IPS DF 4.7 (cell line): ENCODE results near the gene DDX3X.
"Not testable (repeated sequence)": the region's sequence is repeated elsewhere in the genome, so short reads cannot be mapped to it uniquely, and the experiment has no call there.

Source experiments
- DNase-seq: peaks from one replicate; pipeline ENCODE4 v3.0.0-alpha.2; 2013; ENCODE audit warnings: low spot score; ENCODE audit errors: extremely low read depth

The DDX3X gene

GRCh38 chrX:41369152-41369551, 35.2 kb downstream of the DDX3X start:
- no peak for DNase-seq

GRCh38 chrX:41371575-41371974, 37.6 kb downstream of the DDX3X start:
- not testable (repeated sequence) for DNase-seq

GRCh38 chrX:41373989-41374606, 40.1 kb downstream of the DDX3X start:
- DNase-seq, result no peak

- no peak for DNase-seq
Measured at GRCh38 chrX:41377624-41378023, 43.7 kb downstream of the DDX3X start.

- DNase-seq, result no peak
Measured at GRCh38 chrX:41381685-41382084, 47.7 kb downstream of the DDX3X start.

- no peak for DNase-seq
Measured at GRCh38 chrX:41382714-41383645, 49.0 kb downstream of the DDX3X start.

- DNase-seq, result no peak
Measured at GRCh38 chrX:41384051-41384705, 50.2 kb downstream of the DDX3X start.

GRCh38 chrX:41386222-41386990, 52.4 kb downstream of the DDX3X start:
- no peak for DNase-seq

GRCh38 chrX:41388543-41388942, 54.6 kb downstream of the DDX3X start:
- DNase-seq, result no peak

GRCh38 chrX:41389311-41389888, 55.4 kb downstream of the DDX3X start:
- DNase-seq, result no peak

- not testable (repeated sequence) for DNase-seq
Measured at GRCh38 chrX:41390576-41390975, 56.6 kb downstream of the DDX3X start.

GRCh38 chrX:41391606-41392005, 57.6 kb downstream of the DDX3X start:
- DNase-seq, result no peak

- DNase-seq, result no peak
Measured at GRCh38 chrX:41394293-41394692, 60.3 kb downstream of the DDX3X start.

GRCh38 chrX:41397219-41397618, 63.3 kb downstream of the DDX3X start:
- DNase-seq, result no peak

GRCh38 chrX:41397768-41398167, 63.8 kb downstream of the DDX3X start:
- no peak for DNase-seq

- not testable (repeated sequence) for DNase-seq
Measured at GRCh38 chrX:41402556-41402955, 68.6 kb downstream of the DDX3X start.

GRCh38 chrX:41405551-41405950, 71.6 kb downstream of the DDX3X start:
- DNase-seq, result no peak

- no peak for DNase-seq
Measured at GRCh38 chrX:41406201-41406600, 72.2 kb downstream of the DDX3X start.

GRCh38 chrX:41407816-41408215, 73.9 kb downstream of the DDX3X start:
- no peak for DNase-seq

GRCh38 chrX:41408576-41408975, 74.6 kb downstream of the DDX3X start:
- no peak for DNase-seq

GRCh38 chrX:41409006-41409405, 75.0 kb downstream of the DDX3X start:
- no peak for DNase-seq
